GM18508 (cell line): ENCODE measurements around the gene MRPL40.
"Not testable (repeated sequence)": the region's sequence is repeated elsewhere in the genome, so short reads cannot be mapped to it uniquely, and the experiment has no call there.

ENCODE experiments used
- ATAC-seq: cut with Tn5 transposase; IDR thresholded peaks from one replicate; pipeline ENCODE4 v1.9.1; 2021; ENCODE audit warnings: moderate number of reproducible peaks; ENCODE audit not compliant: insufficient read depth, unreplicated experiment

Gene MRPL40

GRCh38 chr22:19436444-19437161 lies 4.3 kb downstream of the MRPL40 start:
- not testable (repeated sequence) for ATAC-seq

GRCh38 chr22:19438298-19438697 lies 6.0 kb downstream of the MRPL40 start:
- ATAC-seq = no peak

DNA sequence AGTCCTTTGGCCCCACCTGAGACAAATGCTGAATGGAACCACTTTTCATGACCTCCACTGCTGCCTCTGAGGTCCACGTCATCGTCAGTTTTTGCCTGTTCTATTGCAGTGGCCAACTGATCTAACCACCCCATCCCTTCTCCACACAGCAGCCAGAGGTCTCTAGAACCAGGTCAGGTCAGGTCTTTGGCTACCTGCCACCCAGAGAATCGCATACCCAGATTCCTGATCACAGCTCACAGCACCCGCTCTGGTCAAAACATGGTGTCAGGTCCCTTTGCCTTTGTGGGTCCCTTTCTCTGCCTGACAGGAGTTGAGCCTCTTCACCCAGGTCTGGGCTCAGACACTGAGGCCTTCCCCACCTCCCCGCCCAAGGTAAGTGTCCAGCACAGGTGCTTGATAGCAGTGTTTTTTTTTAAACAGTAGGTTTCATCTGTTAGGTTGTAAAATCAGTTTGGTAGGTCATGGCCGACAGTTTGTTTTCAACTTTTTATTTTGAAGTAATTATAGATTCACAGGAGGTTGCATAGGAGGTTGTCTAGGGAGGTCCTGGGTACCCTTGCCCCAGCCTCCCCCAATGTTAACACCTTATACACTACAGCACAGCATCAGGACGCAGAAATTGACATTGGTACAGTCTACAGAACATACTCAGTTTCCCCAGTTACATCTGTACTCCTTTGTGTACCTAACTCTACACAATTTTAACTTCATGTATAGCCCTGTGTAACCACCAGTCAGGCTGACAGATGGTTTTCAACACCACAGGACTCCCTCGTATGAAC lies 8.3 kb downstream of the MRPL40 start:
- ATAC-seq = no peak

DNA sequence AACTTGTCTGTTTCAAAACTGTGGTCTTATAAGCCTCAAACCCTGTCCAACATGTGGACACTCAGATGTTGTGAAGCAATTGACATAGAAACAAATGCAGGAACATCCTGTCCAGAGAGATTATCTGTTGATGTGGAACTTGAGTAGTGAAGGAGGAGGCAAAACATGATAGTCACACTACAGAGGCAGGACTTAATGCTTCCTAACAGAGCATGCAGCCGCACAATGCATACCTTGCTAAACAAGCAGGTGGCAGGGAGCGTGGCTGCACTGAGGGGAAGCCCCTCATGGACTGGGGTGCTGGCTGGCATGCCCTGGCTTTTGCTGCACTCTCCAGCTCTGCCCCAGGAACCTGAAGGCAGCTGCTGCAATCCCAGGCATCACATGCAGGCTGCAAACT lies 9.8 kb downstream of the MRPL40 start:
- ATAC-seq = no peak

DNA sequence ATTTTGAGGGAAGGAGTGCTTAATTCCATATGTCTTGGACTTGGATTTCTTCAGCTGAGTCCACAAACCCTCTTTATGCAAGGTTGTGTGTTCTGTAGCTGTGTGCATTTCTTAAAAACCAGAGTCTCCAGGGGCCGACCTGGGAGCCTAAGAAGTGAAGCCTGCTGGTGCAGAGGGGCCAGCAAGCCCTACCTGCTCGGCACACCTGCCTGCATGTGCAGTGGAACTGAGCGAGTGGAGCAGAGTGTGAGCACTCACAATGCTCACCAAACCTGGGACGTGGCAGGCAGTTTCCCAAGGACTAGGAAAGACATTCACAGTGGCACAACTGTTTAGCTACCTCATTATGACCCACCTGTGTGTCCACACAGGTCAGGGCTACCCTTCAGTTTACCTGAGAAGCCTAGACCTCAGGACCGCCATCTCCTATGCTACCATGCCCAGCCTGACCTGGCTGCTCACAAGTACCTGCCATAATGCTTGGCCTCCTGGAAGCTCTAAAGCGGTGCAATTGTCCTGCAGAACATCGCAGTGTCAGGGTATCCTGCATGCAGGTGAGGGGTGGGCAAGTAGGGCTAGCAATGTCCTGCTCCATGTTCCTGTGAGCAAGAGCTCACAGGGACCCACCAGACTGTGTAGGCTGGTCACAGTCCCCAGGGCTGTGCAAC lies 11.3 kb downstream of the MRPL40 start:
- ATAC-seq = no peak

GRCh38 chr22:19445279-19445982 lies 13.1 kb downstream of the MRPL40 start:
- ATAC-seq = not testable (repeated sequence)

- ATAC-seq = no peak
Measured at GRCh38 chr22:19446603-19447329, 14.4 kb downstream of the MRPL40 start.

DNA sequence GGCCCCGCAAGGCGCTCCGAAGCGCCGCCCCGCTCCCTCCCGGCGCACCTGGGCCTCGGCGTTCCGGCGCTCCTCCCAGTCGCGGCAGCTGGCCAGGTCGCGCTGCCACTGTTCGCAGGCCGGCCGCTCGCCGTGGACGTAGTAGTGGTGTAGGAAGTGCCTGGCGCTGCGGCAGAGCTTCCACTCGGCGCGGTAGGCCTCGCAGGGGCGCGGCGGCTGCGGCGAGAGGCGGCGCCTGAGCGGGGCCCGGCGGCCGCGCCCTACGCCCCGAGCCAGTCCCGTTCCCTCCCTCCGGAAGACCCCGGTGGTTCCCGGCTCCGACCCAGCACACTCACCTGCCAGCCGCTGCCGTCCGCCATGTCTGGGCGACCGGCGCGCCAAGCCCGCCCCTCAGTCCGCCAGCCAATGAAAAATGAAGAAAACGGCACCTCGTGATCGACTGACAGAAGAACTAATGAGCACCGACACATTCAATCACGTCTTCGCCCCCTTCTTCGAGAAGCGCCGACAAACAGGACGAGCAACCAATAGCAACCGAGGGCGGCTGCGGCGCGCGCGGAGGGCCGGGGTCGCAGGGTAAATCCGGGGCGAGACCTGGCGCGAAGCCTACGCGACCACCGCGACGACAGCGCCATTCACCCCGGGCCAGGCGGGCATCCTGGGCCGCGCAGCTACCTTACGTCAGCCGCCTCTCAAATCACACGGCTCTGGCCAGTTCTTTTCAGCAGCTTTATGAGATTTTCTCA lies 15.2 kb downstream of the MRPL40 start, which contains the start of gene C22orf39:
TSS of gene C22orf39 (minus strand) at position 382 of the 746 bp plus-strand sequence. CDS start at position 359, 23 bp downstream.
- ATAC-seq = peak; percentile 62

DNA sequence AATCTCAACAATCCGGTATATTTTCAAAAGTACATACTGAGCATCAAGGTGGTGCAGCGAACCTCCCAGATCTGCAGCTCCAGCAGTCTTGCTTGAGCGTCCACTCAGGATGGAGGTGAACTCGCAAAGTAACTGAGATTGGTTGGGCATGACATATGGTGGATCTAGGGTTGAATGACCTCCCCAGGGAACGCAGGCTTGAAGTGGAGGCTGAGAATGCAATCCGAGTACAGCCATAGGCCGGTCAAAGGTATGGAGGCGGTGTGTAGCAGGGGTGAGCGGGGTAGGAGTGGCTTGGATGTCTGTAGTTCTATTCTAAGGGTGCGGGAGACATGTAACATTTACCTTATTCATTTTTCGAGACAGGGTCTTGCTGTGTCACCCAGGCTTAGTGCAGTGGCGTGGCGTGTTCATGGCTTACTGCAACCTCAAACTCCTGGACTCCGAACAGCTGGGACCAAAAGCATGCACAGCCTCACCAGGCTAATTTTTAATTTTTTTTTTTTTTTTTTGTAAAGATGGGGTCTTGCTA lies 15.8 kb downstream of the MRPL40 start:
- ATAC-seq = no peak

DNA sequence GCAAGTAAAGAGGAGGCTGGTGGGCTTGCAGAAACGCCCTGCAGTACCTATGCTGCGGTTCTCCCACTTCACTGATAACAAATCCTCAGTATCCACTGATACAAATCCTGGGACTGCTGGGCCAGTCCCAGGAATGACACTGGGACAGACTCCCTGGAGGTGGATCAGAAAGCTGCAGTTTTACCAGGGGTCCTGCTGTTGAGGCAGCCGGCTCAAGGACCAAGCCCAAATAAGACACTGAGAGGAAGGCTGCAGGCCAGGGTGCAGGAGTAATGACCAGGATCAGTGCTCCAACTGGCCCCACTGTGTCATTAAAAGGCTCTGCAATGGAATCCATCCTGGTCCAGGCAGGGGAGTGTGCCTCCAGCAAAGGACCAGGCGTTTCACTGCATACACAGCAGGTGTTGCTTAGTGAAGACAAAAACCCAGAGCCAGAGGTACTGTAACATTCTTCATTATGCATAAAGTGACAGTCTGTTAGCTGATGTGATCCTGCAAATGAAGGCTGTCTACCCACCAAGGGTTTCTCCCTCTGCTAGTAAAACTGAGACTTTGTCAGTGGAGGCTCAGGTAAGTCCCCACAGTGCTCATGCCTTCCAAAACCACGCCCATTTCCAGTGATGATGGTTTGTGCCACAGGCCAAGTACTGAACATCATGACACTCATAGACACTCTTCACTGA lies 16.5 kb downstream of the MRPL40 start:
- no peak for ATAC-seq

- ATAC-seq = no peak
Measured at GRCh38 chr22:19449422-19449767, 17.1 kb downstream of the MRPL40 start.

DNA sequence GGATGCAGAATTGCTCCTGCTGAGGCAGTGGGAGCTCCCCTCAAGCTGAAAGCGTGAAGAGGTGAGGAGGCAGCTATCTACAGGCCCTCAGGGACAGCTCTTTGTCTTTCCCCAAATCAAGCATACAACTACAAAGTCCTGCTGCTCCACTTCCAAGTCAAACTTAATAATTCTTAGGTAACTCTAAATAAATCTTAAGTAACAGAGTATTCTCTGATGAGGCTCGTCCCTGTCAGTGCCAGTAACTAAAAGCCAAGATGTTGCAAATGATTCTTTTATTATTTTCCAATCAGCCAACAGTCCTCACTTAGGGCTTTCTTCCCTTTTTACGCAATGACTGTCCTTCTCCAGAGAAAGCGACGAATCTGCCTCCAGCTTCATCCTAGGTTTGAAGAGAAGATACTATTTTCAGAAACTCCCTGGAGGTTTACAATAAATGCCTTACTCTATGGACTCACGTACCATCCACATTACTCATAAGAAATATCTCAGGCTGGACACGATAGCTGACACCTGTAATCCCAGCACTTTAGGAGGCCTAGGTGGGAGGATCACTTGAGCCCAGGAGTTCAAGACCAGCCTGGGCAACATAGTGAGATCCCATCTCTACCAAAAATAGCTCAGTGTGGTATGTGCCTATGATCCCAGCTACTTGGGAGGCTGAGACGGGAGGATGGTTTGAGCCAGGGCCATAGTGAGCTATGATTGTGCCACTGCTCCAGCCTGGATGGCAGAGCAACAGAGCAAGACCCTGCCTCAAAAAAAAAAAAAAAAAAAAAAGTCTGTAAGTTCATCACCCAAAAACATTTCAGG lies 18.2 kb downstream of the MRPL40 start:
- ATAC-seq = no peak

DNA sequence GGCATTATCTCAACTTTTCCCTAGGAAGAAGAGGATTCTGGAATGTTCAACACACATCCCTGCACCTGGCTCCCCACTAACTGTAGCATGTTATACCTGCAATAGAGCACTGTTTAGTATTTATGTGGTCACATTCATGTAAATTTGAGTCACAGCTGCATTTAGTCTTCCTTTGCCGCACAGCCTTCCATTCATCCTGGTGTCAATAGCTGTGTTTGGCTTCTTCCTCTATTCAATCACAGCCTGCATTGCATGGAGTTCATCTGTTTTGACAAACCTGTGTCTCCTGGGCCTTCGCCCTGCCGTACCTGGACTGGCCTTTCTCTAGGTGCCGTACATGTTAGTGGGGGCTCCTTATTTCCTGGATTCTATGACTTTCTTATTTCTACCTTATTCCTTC lies 19.2 kb downstream of the MRPL40 start:
- ATAC-seq = no peak

DNA sequence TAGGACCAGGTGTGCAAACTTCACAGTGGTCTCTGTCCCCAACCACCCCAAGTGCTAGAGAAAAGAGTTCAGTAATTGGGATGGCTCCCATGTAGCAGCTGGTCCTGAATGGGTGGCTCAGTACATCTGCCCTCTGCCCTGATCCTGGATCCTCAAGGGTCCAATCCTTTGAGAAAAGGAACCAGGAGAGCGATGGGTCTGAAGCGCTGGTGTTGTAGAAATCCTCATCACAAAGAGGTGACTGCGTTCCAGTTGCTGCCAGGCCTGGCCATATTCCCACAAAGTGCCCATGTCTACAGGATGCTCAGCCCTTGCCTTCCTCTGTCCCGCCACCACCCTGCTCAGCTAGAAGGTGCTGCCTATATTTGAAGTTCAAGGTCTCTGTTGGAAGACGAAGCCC lies 21.4 kb downstream of the MRPL40 start:
- no peak for ATAC-seq

DNA sequence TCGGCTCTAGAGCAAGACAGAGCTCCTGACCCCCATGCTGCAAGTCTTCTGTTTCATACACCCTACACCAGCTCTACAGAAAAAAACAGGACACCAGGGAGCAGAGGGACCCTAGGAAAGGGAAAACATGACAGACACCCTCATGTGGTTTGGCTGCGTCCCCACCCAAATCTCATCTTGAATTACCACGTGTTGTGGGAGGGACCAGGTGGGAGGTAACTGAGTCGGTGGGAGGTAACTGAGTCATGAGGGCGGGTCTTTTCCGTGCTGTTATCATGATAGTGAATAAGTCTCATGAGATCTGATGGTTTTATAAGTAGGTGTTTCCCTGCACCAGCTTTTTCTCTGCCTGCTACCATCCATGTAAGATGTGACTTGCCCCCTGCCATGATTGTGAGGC lies 21.8 kb downstream of the MRPL40 start:
- ATAC-seq = no peak

DNA sequence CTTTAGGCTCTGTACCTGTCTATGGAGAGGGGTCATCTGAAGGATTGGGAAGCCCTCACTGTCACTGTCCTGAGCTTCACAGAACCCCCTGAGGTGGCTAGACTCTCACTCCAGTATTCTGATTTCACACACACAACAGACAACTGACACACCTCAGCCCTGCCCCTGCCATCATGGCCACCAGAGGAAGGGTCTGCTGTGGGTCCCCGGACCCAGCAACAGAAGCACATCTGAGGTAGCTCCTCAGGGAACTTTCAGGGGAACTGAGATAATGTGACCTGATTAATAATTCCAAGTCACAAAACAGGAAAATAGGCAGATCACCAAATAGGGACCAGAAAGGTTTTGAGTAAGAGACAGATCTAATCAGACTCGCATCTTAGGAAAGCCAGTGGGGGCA lies 22.7 kb downstream of the MRPL40 start:
- no peak for ATAC-seq

DNA sequence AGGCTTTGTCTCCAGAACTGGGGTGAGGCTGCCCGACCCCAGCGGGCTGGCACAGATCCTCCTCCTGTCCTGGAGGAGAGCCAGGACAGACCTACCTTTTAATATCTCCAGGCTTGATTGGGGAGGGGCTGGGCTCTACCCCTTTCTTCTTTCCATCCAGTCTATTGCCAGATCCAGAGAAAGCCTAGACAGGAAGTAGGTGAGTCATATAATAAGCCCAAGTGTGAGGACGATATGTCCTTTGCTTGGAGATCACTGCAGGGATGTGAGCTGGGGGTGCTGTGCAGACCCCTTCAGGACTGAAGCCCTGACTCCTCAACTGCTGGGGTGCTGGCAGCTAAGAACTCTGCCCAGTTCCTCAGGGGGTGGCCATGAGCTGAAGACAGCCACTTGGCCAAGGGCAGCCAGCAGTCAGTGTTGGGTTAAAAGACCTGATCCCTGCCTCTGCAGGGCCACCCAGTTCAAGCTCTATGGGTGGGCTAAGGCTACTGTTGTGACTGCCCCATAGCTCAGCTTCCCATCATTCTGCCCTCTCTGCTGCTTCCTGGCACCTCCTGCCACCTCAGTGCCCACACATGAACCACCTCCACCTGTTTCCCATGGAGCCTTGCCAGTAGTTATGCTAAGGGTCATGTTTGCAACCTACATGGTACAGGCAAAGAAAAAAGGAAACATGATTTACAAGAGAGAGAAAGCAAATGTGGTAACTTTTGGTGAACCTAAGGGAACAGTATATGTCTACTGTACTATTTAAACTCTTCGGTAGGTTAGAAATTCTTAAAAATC lies 23.4 kb downstream of the MRPL40 start:
- no peak for ATAC-seq
